Gastroesophageal sphincter (tissue), 3 donors: ENCODE results near the gene PLCG1.

Source experiments
- EP300 ChIP-seq: sonication (generic); formaldehyde crosslinking; IDR thresholded peaks from one replicate; pipeline ENCODE4 v1.6.1; 2017; ENCODE audit warnings: antibody characterized with exemption, mild to moderate bottlenecking
- POLR2A ChIP-seq, 2 donors: fragments of 450-650 bp; IDR thresholded peaks; one replicate each; pipeline ENCODE4 v1.6.1; 2017; ENCODE audit warnings: antibody characterized with exemption in 2 of 2, mild to moderate bottlenecking in 2 of 2, moderate library complexity in 1 of 2
- POLR2AphosphoS5 ChIP-seq: sonication (generic); formaldehyde crosslinking; IDR thresholded peaks from one replicate; pipeline ENCODE4 v1.6.1; 2017; ENCODE audit warnings: antibody characterized with exemption
- TF ChIP-seq, protein P1 (sequence below), 4 experiments: fragments of 200-600 bp in 2 of 4; fragments of 450-650 bp in 2 of 4; sonication (generic) in 1 of 4; IDR thresholded peaks; one replicate each; pipeline ENCODE4 v1.5.1; 2017 to 2019; ENCODE audit warnings: antibody characterized with exemption in 4 of 4, mild to moderate bottlenecking in 2 of 4, moderate library complexity in 2 of 4

- TF ChIP-seq, protein P1, sequence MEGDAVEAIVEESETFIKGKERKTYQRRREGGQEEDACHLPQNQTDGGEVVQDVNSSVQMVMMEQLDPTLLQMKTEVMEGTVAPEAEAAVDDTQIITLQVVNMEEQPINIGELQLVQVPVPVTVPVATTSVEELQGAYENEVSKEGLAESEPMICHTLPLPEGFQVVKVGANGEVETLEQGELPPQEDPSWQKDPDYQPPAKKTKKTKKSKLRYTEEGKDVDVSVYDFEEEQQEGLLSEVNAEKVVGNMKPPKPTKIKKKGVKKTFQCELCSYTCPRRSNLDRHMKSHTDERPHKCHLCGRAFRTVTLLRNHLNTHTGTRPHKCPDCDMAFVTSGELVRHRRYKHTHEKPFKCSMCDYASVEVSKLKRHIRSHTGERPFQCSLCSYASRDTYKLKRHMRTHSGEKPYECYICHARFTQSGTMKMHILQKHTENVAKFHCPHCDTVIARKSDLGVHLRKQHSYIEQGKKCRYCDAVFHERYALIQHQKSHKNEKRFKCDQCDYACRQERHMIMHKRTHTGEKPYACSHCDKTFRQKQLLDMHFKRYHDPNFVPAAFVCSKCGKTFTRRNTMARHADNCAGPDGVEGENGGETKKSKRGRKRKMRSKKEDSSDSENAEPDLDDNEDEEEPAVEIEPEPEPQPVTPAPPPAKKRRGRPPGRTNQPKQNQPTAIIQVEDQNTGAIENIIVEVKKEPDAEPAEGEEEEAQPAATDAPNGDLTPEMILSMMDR (IDR thresholded peaks at IDR 0.05): no peak
- TF ChIP-seq POLR2AphosphoS5 (no peak), POLR2A (IDR thresholded peaks at IDR 0.05) (no peak), EP300 (no peak)
Measured at GRCh38 chr20:41140226-41141133, 3.1 kb downstream of the PLCG1 start.
